Endometrial microvascular endothelial cells (primary cell): Measurements from ENCODE around the gene USP46. TPM values are rescaled to one million over a fixed set of nuclear protein-coding genes. Genes with fewer than 3 reads are reported as not detected.

Source experiments
- in situ Hi-C: cut with HindIII; loops from 2 replicates; pipeline ENCODE4 v1.10.0; 2017; ENCODE audit warnings: low sequenced_read_pairs, low pct_unique_long_range_greater_than_20kb; ENCODE audit errors: inconsistent ontology term
- total RNA-seq: library from RNA; depleted of rRNA; stranded (reverse); fragments of >200 nt; gene quantifications from one replicate; pipeline ENCODE4 v1.2.3, GENCODE V29; 2015; ENCODE audit errors: inconsistent ontology term

Gene USP46
- total RNA-seq, 1 donor from 2014 or later: 15.1 TPM

- in situ Hi-C loops: no loop called here
Observed at GRCh38 chr4:52548818-52549570, 110.1 kb downstream of the USP46 start.

- in situ Hi-C loops: no loop called here
Observed at GRCh38 chr4:52546449-52546848, 112.7 kb downstream of the USP46 start.

- in situ Hi-C loops: no loop called here
Observed at GRCh38 chr4:52545099-52546069, 113.7 kb downstream of the USP46 start.

Other genes starting within 250 kb of the USP46 start
- 0.46 TPM for gene ERVMER34-1, start 92.1 kb upstream of the USP46 start, total RNA-seq
- not detected for gene RASL11B, start 203.0 kb upstream of the USP46 start, total RNA-seq